NOMO-1 (cell line): ENCODE data around the gene IL17RB.

Experiments used
- DNase-seq, 2 experiments: peaks; one replicate each; lab custom pipeline; 2025; ENCODE audit not compliant: unreplicated experiment in 2 of 2; lab: John Stamatoyannopoulos, UW

Gene IL17RB

GRCh38 chr3:53856964-53857363 lies 10.6 kb downstream of the IL17RB start:
- peak in 1 of 2 experiments; percentile 15 for DNase-seq

- DNase-seq = no peak
Observed at GRCh38 chr3:53858096-53858741, 11.9 kb downstream of the IL17RB start.

DNA sequence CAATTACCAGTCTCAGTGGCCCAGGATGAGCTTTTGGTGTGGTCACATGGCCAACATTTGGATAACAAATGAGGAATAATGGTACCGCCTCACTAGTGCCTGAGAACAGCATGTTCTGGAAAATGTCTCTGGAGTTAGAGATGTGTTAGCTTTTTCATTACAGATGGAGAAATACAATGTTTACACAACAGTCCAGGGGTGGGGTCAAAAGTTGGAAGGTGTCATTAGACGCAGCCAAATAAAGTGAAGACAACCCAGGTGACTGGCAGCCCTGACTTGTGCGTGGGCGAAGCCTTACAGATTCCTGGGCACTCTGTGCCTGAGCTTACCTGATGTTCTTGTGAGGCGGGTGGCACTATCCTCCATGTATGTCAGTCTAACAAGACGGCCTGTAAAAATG lies 12.8 kb downstream of the IL17RB start:
- DNase-seq = no peak

DNA sequence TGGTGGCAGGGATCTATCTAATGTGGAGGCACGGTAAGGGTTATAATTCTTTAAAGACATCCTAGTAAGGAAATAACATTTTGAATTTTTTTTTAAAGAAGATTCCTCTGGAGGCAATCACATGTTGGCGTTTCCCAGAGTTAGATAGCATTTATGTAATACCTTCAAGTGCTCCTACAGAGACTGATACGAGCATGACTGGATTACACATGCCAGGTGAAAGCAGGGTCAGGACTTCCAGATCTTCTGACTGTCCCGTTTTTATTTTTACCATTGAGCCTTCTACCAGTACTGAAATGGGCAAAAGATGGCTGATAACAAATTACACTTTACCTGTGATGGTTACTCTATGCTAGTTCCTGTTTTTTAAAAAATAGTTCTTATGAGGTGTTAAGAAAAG lies 13.8 kb downstream of the IL17RB start:
- DNase-seq = no peak

DNA sequence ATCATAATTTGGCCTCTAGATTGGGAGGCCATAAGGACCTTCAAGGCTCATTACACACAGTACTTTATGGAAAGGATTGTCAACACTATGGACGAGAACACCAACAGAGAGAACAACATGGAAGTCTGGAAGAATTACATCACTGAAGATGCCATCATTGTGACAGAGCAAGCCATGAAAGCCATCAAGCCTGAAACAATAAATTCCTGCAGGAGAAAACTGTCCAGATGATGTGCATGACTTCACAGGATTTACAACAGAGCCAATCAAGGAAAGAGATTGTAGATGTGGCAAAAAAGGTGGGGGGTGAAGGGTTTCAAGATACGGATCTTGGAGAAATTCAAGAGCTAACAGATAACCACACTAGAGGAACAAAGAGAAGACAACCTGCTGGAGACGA lies 15.9 kb downstream of the IL17RB start:
- DNase-seq = no peak

DNA sequence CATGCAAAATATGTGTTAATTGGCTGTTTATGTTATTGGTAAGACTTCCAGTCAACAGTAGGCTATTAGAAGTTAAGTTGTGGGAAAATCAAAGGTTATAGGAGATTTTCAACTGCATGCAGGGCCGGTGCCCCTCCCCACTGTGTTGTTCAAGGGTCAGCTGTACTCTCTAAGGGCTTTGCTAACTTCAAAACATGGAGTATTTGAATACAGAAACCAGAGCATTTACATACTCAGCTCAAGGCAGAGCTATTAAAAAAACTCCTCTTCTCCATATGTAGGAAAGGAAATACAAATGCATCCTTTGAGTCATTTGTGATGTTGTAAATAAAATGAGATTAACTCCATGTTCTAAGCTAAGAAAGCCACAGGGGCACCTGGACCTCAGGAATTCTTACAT lies 16.8 kb downstream of the IL17RB start:
- no peak for DNase-seq

DNA sequence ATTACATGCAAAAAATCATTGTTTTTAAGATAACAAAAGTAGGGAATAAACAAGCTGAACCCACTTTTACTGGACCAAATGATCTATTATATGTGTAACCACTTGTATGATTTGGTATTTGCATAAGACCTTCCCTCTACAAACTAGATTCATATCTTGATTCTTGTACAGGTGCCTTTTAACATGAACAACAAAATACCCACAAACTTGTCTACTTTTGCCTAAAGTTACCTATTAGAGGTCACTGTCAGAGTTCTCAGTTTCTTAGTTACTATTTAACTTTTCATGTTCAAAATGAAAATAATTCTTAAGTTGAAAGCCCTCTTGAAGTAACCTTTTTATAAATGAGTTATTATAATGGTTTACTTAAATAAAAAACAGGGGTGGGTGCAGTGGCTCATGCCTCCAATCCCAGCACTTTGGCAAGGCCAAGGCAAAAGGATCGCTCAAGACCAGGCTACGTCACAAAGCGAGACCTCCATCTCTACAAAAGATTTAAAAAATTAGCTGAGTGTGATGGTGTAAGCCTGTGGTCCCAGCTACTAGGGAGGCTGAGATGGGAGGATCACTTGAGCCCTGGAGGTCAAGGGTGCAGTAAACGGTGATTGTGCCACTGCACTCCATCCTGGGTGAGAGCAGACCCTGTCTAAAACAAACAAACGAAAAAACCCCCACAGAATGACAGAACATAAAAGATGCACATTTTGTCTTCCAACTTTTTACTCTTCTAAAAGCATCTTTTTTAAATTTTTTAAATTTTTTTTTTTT lies 19.5 kb downstream of the IL17RB start:
- no peak for DNase-seq

DNA sequence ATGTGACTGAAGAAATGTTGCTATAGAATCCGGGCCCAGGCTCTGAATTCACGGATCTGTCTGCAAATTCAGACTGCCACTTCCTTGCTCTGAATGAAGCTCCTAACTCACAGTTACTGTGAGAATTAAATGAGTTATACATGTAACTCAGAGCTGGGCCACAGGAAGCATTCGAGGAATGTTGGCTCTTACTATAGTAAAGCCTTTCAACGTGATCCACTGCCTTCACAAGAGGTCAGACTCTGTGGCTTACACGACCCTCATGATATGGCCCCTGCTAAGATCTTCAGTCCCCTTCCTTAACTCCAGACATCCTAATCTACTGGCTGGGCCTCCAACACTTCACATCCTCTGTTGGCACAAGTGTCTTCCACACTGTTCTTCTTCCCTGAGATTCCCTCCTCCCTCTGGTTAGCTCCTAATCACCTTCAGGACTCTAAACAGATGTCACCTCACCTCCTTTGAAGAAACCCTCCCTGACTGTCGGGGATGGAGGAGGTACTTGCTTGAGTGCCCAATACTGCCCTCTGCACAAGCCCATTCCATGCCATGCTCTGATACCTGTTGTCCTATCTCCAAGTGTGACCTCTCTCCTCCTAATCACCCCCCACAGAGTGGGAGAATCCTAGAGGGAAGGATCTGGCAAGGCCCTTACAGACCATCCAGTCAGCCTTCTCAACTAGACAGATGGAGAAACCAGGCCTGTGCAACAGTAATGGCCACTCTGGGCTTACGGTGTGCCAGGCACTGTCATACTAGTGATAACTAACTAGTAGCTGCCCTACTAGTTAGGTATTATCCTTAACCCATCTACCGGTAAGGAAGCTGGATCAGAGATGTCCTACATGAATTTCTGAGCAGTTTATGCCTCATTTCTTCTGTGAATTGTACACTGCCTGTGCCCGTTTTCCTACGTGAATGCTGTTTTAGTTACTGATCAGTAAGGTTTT lies 34.3 kb downstream of the IL17RB start:
- DNase-seq = no peak

GRCh38 chr3:53881691-53882593 lies 35.6 kb downstream of the IL17RB start, which contains the start of gene ACTR8:
TSS of gene ACTR8 (minus strand) at chr3:53882152. CDS start at chr3:53882101, 51 bp downstream.
- peak; percentile 84 to 89 for DNase-seq

GRCh38 chr3:53883008-53883407 lies 36.6 kb downstream of the IL17RB start:
- no peak for DNase-seq

GRCh38 chr3:53884623-53885022 lies 38.3 kb downstream of the IL17RB start:
- no peak for DNase-seq

- DNase-seq = no peak
Observed at GRCh38 chr3:53885239-53885638, 38.9 kb downstream of the IL17RB start.

DNA sequence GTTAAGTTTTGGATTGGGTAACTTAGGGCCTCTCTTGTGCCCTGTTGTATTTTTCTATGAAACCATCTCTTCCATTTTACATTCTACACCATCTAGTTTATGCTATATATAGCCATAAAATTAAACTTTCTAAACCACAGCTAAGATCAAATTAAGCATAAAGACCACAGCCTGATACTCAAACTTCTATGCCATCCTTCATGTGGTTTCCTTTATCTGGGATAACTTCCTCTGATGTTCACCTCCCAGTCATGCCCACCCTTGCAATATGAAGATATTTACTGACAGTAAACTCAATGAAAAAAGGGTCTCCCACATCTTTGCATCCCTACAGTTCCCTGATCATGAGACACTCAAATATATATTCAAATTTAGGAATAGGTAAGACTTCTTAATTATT lies 41.1 kb downstream of the IL17RB start:
- no peak for DNase-seq

- no peak for DNase-seq
Observed at GRCh38 chr3:53888232-53888631, 41.9 kb downstream of the IL17RB start.

DNA sequence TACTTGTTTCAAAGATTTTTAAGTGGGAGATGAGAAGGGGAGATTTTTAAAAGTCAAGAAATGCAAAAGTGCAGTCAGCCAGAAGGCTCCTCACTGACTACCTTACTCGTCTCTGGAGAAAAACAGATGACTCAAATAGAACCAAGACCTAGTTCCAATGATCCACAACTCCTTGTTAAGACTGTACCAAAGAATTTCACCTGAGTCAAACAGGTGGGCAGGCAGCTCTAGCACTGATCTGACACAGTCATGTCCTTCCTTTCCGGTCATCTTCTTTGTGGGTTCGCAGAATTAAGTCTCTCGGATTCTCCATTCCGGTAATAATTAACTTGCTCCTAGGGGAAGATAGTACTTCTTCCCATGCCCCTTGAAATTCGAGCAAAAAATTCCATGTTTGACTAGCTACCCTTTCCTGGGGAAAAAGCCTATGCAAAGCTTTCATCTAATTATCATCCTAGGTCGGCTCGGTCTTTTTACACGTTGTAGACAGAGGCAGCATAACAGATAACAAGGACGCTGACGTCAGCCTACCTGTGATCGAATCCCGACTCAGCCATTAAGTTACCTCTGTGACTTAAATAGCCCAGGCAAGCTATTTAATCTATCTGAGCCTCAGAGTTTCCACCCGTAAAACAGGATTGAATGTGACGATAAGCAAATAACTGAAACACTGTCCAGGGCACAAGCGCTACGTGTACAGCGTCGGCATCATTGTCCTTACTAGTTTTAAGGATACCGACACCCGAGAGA lies 44.5 kb downstream of the IL17RB start:
- DNase-seq = peak in 1 of 2 experiments; percentile 4

DNA sequence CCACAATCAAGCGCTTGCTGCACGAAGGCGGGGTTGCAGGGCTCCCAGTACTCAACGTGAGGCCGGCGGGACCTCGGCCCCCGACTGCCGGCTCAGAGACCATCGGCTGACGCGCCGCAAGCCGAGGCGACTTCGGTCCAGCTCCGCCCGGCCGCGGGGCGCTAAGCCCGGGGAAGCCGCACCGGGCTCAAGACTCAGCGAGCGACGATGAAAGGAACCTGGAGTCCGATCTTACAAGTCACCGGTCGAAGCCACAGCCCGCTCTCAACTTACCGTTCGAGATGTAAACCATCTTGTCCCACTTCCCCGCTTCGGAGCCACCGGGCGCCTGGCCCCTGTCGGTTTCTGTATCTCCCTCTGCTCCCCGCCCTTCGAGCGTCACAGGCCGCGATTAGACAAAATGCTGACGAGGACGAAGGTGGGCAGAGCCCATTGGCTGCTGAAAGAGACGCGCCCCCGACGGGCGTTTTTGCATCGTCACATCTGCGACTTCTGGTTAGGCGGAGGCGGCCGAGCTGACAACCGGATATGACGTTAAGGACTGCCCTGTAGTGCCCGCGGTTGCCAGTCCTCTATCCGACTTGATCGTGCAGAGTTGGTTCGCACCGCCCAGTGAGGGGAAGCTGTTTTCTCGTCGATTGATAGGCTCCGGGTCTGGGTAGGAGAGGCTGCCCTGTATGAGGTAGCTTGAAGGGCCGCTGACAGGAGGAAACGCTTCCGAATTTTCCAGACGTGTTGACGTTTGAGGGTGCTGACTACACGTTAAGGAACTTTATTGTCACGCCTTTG lies 45.3 kb downstream of the IL17RB start, which contains the start of gene SELENOK:
SELENOK (minus strand) TSS at position 363 of the 789 bp plus-strand sequence.
- DNase-seq = peak; percentile 98 to 99

DNA sequence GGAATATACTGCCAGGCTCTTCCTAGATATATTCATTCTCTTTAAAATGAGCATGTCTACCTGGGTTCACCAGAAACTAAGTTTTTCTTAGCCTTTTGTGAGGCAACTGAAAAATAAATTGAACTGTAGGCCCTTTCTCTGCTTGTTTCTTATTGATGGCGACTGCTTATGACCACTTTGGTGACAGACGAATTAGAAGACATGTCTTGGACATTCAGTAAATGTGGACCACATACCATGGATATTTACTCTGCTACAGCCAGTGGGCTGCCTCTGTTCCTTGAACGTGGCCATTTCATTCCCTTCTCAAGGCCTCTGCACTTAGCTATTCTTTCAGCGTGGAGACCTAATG lies 45.9 kb downstream of the IL17RB start:
- DNase-seq = no peak

DNA sequence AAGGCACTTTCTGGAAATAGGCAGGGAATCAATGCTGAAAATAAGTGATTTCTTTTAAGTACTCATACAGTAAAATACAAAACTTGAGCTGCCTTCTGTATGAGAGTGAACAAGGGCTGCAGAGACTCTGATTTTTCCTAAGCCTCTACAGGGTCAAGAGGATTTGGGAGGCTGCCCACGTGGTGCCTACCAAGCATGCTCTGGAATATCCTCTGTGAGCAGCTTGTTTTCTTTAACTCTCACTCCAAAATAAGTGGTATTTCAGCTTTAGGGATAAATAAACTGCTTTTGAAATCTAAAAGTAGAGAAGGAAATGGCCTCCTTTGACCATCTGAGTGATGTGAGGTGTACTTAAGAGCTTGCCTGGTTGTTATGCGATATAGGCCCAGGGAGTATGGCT lies 53.4 kb downstream of the IL17RB start:
- no peak for DNase-seq
